Stomach smooth muscle (tissue), 2 donors: ENCODE results near the gene NAV3.
"Not testable (repeated sequence)": the region's sequence is repeated elsewhere in the genome, so short reads cannot be mapped to it uniquely, and the experiment has no call there.

Experiments used
- H3K27ac ChIP-seq: one replicate; pipeline ENCODE4 v1.7.0; 2013; ENCODE audit warnings: mild to moderate bottlenecking, low read length, inconsistent platforms
- H3K27me3 ChIP-seq, 2 donors: one replicate each; pipeline ENCODE4 v1.7.0; 2013; ENCODE audit warnings: low read length in 2 of 2; ENCODE audit not compliant: insufficient read depth in 2 of 2, control insufficient read depth in 1 of 2
- H3K36me3 ChIP-seq, 2 donors: one replicate each; pipeline ENCODE4 v1.7.0; 2013; ENCODE audit warnings: low read length in 2 of 2; ENCODE audit not compliant: control insufficient read depth in 2 of 2, insufficient read depth in 2 of 2
- H3K4me1 ChIP-seq: one replicate; pipeline ENCODE4 v1.7.0; 2013; ENCODE audit warnings: low read length; ENCODE audit not compliant: control insufficient read depth, insufficient read depth
- H3K4me3 ChIP-seq, 2 donors: one replicate each; pipeline ENCODE4 v1.7.0; 2013; ENCODE audit warnings: low read length in 2 of 2
- H3K9ac ChIP-seq, 2 donors: one replicate each; pipeline ENCODE4 v1.7.0; 2013; ENCODE audit warnings: low read length in 2 of 2, mild to moderate bottlenecking in 1 of 2
- H3K9me3 ChIP-seq, 2 donors: one replicate each; pipeline ENCODE4 v1.7.0; 2013; ENCODE audit warnings: low read length in 2 of 2; ENCODE audit not compliant: control insufficient read depth in 2 of 2
- donor health status: healthy.
- donor health status: Pancreatic carcinoma.

The NAV3 gene

GRCh38 chr12:78102801-78103200 lies 272.1 kb downstream of the NAV3 start:
- H3K4me3 ChIP-seq, H3K27ac ChIP-seq, H3K9me3 ChIP-seq, H3K36me3 ChIP-seq, H3K27me3 ChIP-seq, H3K4me1 ChIP-seq, H3K9ac ChIP-seq: not testable (repeated sequence)

DNA sequence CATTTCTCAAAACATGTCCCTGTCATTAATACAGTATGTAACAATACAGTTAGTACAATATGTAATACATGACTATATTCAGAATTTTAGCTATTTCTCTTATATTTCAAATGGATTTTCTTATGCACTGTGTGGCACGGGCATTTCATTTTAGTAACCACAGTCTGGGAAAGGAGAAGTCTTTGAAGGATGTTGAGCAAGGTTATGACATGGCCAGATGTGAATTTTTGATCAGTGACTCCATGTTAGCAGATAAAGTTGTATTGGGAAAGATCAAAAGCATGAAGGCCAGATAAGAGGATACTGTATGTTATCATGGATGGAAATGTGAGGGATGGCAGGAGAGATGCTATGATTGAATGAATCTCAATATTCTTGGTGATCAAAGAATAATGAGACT lies 285.2 kb downstream of the NAV3 start:
- H3K4me3 ChIP-seq, result no peak overlapping the region
- no peaks in the 10 kb centered on the region for H3K4me1 ChIP-seq
- H3K9ac ChIP-seq, result no peak overlapping the region
- peaks cover 0 to 6% of the 10 kb centered on the region in 2 donors for H3K9me3 ChIP-seq
- H3K27me3 ChIP-seq, result no peaks in the 10 kb centered on the region
- no peaks in the 10 kb centered on the region for H3K36me3 ChIP-seq
- H3K27ac ChIP-seq, result no peak overlapping the region

DNA sequence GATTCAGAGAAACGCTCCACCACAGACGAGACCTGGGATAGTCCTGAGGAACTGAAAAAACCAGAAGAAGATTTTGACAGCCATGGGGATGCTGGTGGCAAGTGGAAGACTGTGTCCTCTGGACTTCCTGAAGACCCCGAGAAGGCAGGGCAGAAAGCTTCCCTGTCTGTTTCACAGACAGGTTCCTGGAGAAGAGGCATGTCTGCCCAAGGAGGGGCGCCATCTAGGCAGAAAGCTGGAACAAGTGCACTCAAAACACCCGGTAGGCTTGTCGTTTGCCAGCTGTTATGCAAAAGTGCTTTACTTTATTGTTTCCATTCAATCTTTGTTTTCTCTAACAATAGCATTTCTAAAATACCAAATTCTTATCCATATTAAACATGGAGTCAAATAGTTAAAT lies 287.3 kb downstream of the NAV3 start:
- no peak overlapping the region for H3K27ac ChIP-seq
- no peak overlapping the region for H3K9ac ChIP-seq
- H3K36me3 ChIP-seq, result no peaks in the 10 kb centered on the region
- no peak overlapping the region for H3K4me3 ChIP-seq
- peaks cover 0 to 3% of the 10 kb centered on the region in 2 donors for H3K9me3 ChIP-seq
- no peaks in the 10 kb centered on the region for H3K4me1 ChIP-seq
- no peaks in the 10 kb centered on the region for H3K27me3 ChIP-seq

- Histone ChIP-seq H3K27me3 (no peaks in the 10 kb centered on the region), H3K4me1 (no peaks in the 10 kb centered on the region), H3K27ac (no peak overlapping the region), H3K4me3 (no peak overlapping the region), H3K9me3 (peaks cover 0 to under 1% of the 10 kb centered on the region in 2 donors), H3K9ac (no peak overlapping the region), H3K36me3 (no peaks in the 10 kb centered on the region)
These were observed 287.8 kb downstream of the NAV3 start for GRCh38 chr12:78118486-78118885.

DNA sequence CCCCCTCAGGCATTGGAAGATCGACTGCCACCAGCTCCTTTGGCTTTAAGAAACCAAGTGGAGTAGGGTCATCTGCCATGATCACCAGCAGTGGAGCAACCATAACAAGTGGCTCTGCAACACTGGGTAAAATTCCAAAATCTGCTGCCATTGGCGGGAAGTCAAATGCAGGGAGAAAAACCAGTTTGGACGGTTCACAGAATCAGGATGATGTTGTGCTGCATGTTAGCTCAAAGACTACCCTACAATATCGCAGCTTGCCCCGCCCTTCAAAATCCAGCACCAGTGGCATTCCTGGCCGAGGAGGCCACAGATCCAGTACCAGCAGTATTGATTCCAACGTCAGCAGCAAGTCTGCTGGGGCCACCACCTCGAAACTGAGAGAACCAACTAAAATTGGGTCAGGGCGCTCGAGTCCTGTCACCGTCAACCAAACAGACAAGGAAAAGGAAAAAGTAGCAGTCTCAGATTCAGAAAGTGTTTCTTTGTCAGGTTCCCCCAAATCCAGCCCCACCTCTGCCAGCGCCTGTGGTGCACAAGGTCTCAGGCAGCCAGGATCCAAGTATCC lies 288.7 kb downstream of the NAV3 start:
- H3K27ac ChIP-seq, result no peak overlapping the region
- H3K27me3 ChIP-seq, result no peaks in the 10 kb centered on the region
- no peaks in the 10 kb centered on the region for H3K9me3 ChIP-seq
- H3K4me3 ChIP-seq, result no peak overlapping the region
- no peaks in the 10 kb centered on the region for H3K4me1 ChIP-seq
- no peak overlapping the region for H3K9ac ChIP-seq
- no peaks in the 10 kb centered on the region for H3K36me3 ChIP-seq

- H3K27ac ChIP-seq, result no peak overlapping the region
- H3K27me3 ChIP-seq, result no peaks in the 10 kb centered on the region
- H3K9ac ChIP-seq, result no peak overlapping the region
- no peaks in the 10 kb centered on the region for H3K36me3 ChIP-seq
- no peaks in the 10 kb centered on the region for H3K4me1 ChIP-seq
- no peak overlapping the region for H3K4me3 ChIP-seq
- H3K9me3 ChIP-seq, result no peaks in the 10 kb centered on the region
These were observed 289.6 kb downstream of the NAV3 start for GRCh38 chr12:78120306-78120705.

GRCh38 chr12:78120866-78121560 lies 290.3 kb downstream of the NAV3 start:
- Histone ChIP-seq H3K4me3 (no peak overlapping the region), H3K27ac (no peak overlapping the region), H3K4me1 (no peaks in the 10 kb centered on the region), H3K9ac (no peak overlapping the region), H3K9me3 (no peaks in the 10 kb centered on the region), H3K36me3 (no peaks in the 10 kb centered on the region), H3K27me3 (no peaks in the 10 kb centered on the region)

GRCh38 chr12:78121969-78122610 lies 291.4 kb downstream of the NAV3 start:
- Histone ChIP-seq H3K4me3 (no peak overlapping the region), H3K27me3 (no peaks in the 10 kb centered on the region), H3K9me3 (no peaks in the 10 kb centered on the region), H3K9ac (no peak overlapping the region), H3K4me1 (no peaks in the 10 kb centered on the region), H3K27ac (no peak overlapping the region), H3K36me3 (no peaks in the 10 kb centered on the region)

DNA sequence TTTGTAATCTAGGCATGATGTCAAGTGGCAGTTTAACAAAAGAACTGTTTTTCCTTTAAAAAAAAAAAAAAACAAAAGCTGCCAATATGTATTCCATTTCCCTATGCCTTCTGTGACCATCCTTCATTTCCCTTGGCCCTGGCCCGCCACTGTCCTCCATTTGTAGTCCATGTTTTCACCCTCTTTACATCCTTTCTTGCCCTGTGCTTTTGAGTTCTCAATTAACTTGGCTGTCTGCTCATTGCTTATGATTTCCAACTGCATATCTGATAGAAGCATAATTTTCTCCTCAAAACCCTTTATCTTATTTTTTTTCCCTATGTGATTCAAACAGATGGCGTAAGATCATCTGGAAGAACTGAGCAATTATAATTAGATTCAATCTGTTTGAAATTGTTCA lies 297.5 kb downstream of the NAV3 start:
- Histone ChIP-seq H3K4me3 (no peak overlapping the region), H3K36me3 (no peaks in the 10 kb centered on the region), H3K27ac (no peak overlapping the region), H3K9ac (no peak overlapping the region), H3K9me3 (no peaks in the 10 kb centered on the region), H3K4me1 (no peaks in the 10 kb centered on the region), H3K27me3 (no peaks in the 10 kb centered on the region)

GRCh38 chr12:78143717-78144116 lies 313.0 kb downstream of the NAV3 start:
- no peaks in the 10 kb centered on the region for H3K9me3 ChIP-seq
- no peak overlapping the region for H3K9ac ChIP-seq
- no peaks in the 10 kb centered on the region for H3K4me1 ChIP-seq
- H3K27ac ChIP-seq, result no peak overlapping the region
- no peak overlapping the region for H3K4me3 ChIP-seq
- H3K36me3 ChIP-seq, result no peaks in the 10 kb centered on the region
- H3K27me3 ChIP-seq, result no peaks in the 10 kb centered on the region

DNA sequence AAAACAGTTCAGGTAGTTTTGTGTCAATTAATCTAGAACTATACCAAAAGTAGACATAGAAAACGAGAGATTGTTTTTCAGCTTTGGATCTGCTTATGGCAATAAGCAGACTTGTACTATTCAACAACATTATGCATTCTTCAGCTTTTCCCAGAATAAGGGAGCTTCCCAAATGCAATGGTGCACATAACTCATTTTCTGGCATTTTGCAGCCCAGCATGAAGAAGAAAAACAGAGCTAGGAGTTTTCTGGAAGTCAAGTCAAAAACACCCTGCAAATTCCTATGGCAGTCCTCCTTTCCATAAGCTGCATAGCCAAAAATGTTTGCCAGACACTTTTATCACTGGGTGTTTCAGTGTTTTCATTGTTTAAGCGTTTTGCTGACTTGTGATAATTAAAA lies 314.7 kb downstream of the NAV3 start:
- no peak overlapping the region for H3K4me3 ChIP-seq
- H3K27me3 ChIP-seq, result no peaks in the 10 kb centered on the region
- no peaks in the 10 kb centered on the region for H3K4me1 ChIP-seq
- no peaks in the 10 kb centered on the region for H3K9me3 ChIP-seq
- no peak overlapping the region for H3K9ac ChIP-seq
- H3K27ac ChIP-seq, result no peak overlapping the region
- H3K36me3 ChIP-seq, result no peaks in the 10 kb centered on the region
